Stimulated activated CD8-positive, alpha-beta memory T cell treated with anti-CD3 and anti-CD28 coated beads, Interleukin-7, amount 100 ng/mL, for 4 hours (primary cell): ENCODE measurements around the gene COG5.

Experiments
- DNase-seq, 2 donors: peaks; one replicate each; pipeline ENCODE4 v3.0.0-alpha.2; 2020; ENCODE audit warnings: low read depth in 2 of 2

The COG5 gene

GRCh38 chr7:107463139-107464078 is 100.3 kb downstream of the COG5 start:
- DNase-seq: peak; percentile 12 to 13

GRCh38 chr7:107461938-107462533 is 101.7 kb downstream of the COG5 start:
- no peak for DNase-seq

- DNase-seq: no peak
Observed at GRCh38 chr7:107453388-107453787, 110.3 kb downstream of the COG5 start.

- no peak for DNase-seq
Observed at GRCh38 chr7:107450970-107451369, 112.8 kb downstream of the COG5 start.

GRCh38 chr7:107446988-107447387 is 116.7 kb downstream of the COG5 start:
- no peak for DNase-seq

- no peak for DNase-seq
Observed at GRCh38 chr7:107446531-107446930, 117.2 kb downstream of the COG5 start.

GRCh38 chr7:107442678-107443077 is 121.0 kb downstream of the COG5 start:
- no peak for DNase-seq

GRCh38 chr7:107441581-107442422 is 121.9 kb downstream of the COG5 start:
- DNase-seq: no peak

GRCh38 chr7:107439025-107439424 is 124.7 kb downstream of the COG5 start:
- DNase-seq: no peak

GRCh38 chr7:107435749-107436148 is 128.0 kb downstream of the COG5 start:
- DNase-seq: no peak

GRCh38 chr7:107432261-107432660 is 131.5 kb downstream of the COG5 start:
- DNase-seq: no peak

- DNase-seq: no peak
Observed at GRCh38 chr7:107430057-107430456, 133.7 kb downstream of the COG5 start.

GRCh38 chr7:107428642-107429041 is 135.1 kb downstream of the COG5 start:
- DNase-seq: no peak

GRCh38 chr7:107427462-107427861 is 136.3 kb downstream of the COG5 start:
- no peak for DNase-seq

- no peak for DNase-seq
Observed at GRCh38 chr7:107414198-107414597, 149.5 kb downstream of the COG5 start.

GRCh38 chr7:107408349-107408748 is 155.4 kb downstream of the COG5 start:
- no peak for DNase-seq

- no peak for DNase-seq
Observed at GRCh38 chr7:107405559-107405958, 158.2 kb downstream of the COG5 start.

- no peak for DNase-seq
Observed at GRCh38 chr7:107404740-107405537, 158.8 kb downstream of the COG5 start.

- DNase-seq: no peak
Observed at GRCh38 chr7:107398161-107398560, 165.6 kb downstream of the COG5 start.

- no peak for DNase-seq
Observed at GRCh38 chr7:107396990-107397389, 166.7 kb downstream of the COG5 start.

- no peak for DNase-seq
Observed at GRCh38 chr7:107396081-107396480, 167.6 kb downstream of the COG5 start.
